ENCODE measurements around the gene CRADD.
"Not testable (repeated sequence)": the region's sequence is repeated elsewhere in the genome, so short reads cannot be mapped to it uniquely, and the experiment has no call there.

CRADD gene

GRCh38 chr12:93708952-93709351 is 31.8 kb downstream of the CRADD start:
- DNase-seq = no peak

DNA sequence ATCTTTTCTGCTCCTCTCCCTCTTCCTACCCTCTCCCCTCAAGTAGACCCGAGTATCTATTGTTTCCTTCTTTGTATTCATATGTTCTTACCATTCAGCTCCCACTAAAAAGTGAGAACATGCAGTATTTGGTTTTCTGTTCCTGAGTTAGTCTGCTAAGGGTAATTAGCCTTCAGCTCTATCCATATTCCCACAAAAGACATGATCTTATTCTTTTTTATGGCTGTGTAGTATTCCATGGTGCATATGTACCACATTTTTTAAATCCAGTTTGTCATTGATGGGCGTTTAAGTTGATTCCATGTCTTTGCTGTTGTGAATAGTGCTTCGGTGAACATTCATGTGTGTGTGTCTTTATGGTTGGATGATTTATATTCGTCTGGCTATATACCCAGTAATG is 32.2 kb downstream of the CRADD start:
- DNase-seq = no peak

GRCh38 chr12:93710574-93710926 is 33.4 kb downstream of the CRADD start:
- no peak for DNase-seq

DNA sequence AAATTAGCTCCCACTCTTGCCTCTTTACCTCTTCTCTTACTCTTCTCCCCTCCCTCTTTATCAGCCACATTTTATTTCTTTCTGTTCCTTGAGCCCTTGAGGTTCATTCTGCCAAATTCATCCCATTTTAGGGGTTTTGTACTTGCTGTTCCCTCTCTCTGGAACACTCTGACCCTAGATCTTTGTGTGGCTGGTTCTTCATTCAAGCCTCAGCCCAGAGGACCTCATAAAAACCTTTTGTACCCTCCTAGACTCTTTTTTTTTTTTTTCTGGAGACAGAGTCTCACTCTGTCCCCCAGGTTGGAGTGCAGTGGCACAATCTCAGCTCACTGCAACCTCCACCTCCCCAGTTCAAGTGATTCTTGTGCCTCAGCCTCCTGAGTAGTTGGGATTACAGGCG is 34.3 kb downstream of the CRADD start:
- DNase-seq = not testable (repeated sequence)

GRCh38 chr12:93712200-93712599 is 35.0 kb downstream of the CRADD start:
- no peak for DNase-seq

DNA sequence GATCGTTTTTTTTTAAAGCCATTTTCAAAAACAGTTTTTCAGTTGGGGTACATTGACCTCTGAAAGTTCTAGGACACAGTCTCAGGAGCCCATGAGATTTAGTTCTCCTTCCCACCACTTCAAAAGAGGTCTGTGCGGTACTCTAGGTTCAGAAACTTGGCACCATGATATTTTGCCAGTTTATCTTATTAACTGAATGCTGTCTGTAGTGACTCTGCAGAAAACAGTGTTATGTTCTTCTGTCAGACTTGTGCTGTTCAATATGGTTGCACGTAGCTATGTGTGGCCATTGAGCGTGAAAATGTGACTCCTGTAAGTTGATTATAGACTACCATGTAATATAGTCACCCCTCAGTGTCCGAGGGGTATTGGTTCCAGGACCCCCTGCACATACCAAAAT is 35.9 kb downstream of the CRADD start:
- no peak for DNase-seq

DNA sequence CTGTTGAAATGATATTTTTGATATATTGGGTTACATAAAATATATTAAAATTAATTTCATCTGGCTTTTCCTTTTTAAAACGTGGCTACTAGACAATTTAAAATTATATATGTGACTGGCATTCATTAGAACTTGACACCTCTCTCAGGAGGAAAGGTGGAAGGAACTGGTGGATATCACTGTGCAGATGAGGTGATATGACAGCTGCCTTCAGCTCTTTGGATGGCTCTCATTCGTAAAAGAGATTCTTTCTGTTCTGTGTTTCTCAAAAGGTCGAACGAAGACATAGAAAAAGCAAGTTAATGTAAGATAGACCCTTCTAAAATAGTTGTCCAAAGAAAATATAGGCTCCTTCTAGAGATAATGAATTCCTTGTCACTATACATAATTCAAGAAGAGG is 36.6 kb downstream of the CRADD start:
- DNase-seq = no peak

DNA sequence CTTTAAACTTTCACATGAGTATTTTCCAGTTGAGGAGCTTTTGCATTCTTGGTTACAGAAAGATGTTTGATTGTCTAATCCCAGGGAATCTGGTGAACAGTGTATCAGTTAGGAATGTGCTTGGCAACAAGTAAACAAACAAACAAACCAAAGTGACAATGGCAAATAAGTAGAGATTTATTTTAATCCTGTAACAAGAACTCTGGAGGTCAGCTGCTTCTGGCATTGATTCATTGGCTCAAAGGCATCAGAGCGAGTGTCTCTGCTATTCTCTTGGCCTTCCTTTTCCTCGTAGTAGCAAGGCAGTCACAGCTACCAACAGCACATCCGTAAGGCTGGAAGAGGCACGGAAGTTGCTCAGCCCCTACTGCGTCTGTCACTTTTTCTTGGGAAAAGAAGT is 37.2 kb downstream of the CRADD start:
- DNase-seq = no peak

DNA sequence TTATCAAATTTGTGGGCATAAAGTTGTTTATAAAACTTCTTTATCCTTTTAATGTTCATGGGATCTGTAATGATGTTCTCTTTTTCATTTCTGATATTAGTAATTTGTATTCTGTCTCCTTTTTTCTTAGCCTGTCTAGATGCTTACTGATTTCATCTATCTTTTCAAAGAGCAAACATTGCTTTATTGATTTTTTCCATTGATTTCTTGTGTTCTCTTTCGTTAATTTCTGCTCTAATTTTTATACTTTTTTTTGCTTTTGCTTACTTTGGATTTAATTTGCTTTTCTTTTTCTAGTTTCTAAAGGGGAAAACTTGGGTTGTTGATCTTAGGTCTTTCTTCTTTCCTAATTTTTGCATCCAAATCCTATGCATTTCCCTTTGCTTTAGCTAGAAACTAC is 42.5 kb downstream of the CRADD start:
- DNase-seq = no peak

GRCh38 chr12:93720559-93720958 is 43.4 kb downstream of the CRADD start:
- DNase-seq = no peak

GRCh38 chr12:93722179-93722578 is 45.0 kb downstream of the CRADD start:
- DNase-seq = no peak

GRCh38 chr12:93722835-93723567 is 45.8 kb downstream of the CRADD start:
- no peak for DNase-seq

GRCh38 chr12:93723568-93723930 is 46.4 kb downstream of the CRADD start:
- DNase-seq = no peak

- DNase-seq = no peak
Measured at GRCh38 chr12:93725531-93725930, 48.4 kb downstream of the CRADD start.

GRCh38 chr12:93727195-93727811 is 50.1 kb downstream of the CRADD start:
- DNase-seq = no peak

- DNase-seq = no peak
Measured at GRCh38 chr12:93727911-93728310, 50.7 kb downstream of the CRADD start.

DNA sequence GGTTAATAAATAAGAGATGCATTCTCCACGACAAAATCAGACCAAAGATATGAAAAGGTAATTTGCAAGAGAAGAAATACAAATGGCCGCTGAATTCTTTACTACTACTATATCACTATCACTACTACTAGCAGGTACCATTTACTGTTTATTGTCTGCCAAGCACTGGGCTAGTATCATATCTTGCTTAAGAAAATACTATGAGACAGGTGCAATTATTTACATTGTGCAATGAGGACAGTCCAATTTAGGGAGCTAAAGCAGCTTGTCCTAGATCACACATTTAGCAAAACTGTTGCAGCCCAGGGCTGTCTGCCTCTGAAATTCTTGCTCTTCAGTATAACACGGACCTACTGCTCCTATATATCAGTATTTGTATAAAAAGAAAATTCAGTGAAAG is 52.8 kb downstream of the CRADD start:
- DNase-seq = no peak

GRCh38 chr12:93733358-93733757 is 56.2 kb downstream of the CRADD start:
- no peak for DNase-seq

GRCh38 chr12:93733928-93734327 is 56.8 kb downstream of the CRADD start:
- DNase-seq = no peak

- no peak for DNase-seq
Measured at GRCh38 chr12:93734784-93735183, 57.6 kb downstream of the CRADD start.

GRCh38 chr12:93736640-93737178 is 59.5 kb downstream of the CRADD start:
- DNase-seq = no peak

DNA sequence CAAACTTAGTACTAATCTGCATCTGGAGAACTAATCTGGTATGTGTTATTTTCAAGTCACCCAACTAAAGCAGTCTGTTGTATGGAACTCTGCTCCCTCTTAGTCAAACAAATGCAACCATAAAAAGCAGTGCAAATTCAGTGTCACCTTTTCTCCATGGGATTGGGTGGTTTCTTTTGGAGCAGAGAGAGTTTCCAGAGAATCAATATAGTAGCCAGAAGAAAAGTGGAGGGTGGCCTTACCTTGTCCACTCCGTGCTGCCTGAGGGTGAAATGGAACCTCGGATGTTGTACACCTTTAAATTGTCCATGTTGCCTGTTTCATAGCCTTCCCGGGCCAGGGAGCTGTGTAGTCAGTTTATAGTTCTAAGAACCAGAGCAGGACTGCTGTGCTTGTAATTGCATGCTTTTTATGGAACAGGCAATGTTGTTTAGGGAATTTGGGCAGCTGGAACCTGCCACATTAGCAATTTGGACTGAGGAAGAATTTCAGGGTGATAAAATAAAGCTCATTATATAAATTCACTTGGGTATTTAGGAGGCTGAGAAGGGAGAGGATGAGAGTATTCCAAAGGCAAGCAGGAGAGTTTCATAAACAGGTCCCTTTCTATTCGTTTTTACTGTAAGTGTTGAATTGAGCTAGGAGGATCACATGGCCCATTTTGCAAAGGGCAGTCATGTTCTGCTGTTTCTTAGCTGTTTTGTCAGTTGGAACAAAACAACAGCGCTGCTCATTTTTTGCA is 60.5 kb downstream of the CRADD start:
- DNase-seq = no peak

GRCh38 chr12:93738199-93739058 is 61.3 kb downstream of the CRADD start:
- no peak for DNase-seq
